Mucosa of stomach (tissue), 1 donor: ENCODE data around the gene TRERF1.

Experiments used
- H3K27me3 ChIP-seq: one replicate; pipeline ENCODE4 v1.7.0; 2013; ENCODE audit warnings: mild to moderate bottlenecking, low read length; ENCODE audit not compliant: control insufficient read depth, insufficient read depth
- H3K36me3 ChIP-seq: one replicate; pipeline ENCODE4 v1.7.0; 2013; ENCODE audit warnings: low read length; ENCODE audit not compliant: control insufficient read depth, insufficient read depth
- H3K4me1 ChIP-seq: one replicate; pipeline ENCODE4 v1.7.0; 2013; ENCODE audit warnings: mild to moderate bottlenecking, low read length; ENCODE audit not compliant: control insufficient read depth, insufficient read depth
- H3K4me3 ChIP-seq: one replicate; pipeline ENCODE4 v1.7.0; 2013; ENCODE audit warnings: low read length
- H3K9ac ChIP-seq: one replicate; pipeline ENCODE4 v1.7.0; 2013; ENCODE audit warnings: mild to moderate bottlenecking, low read length, moderate library complexity
- H3K9me3 ChIP-seq: one replicate; pipeline ENCODE4 v1.7.0; 2013; ENCODE audit warnings: mild to moderate bottlenecking, low read length, moderate library complexity; ENCODE audit not compliant: control insufficient read depth
- donor health status: Pancreatic carcinoma.

Gene TRERF1

DNA sequence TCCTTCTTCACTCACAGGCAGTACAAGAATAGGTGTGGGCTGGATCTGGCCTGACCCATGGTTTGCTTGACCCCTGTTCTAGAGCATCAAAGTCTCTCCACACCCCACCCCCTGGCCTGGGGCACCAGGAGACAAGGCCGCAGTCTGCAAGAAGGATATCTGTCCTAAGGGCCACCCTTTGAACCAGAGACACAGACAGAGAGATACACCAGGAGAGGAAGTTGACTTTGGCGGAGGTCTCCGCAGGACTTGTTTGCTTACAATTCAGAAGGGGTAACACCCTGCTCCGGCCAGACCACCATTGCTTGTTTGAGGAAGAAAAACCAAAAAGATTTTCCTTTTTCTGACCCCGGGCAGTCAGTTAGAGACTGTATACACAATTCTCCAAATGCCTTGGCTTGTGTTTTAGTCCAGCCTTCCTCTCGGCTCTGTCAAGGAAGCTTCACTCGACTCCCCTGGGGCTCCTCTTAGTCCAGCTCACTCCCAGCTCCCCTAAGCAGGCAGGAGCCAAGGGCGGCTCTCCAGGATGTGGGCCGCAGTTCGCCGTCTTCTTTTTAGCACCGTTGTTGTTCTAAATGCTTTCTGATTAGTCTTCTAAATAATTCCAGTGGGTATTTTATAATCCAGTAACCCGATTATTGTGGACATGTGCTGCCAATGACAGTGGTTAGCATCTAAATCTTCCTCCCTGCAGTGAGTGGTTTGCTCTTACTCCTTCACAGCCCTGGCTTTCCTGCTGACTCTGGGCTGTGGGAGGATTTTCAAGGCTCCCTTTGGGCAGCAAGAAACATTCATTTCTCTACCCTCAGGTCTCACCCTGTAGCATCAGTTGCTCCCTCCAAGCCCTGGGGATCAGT, 175.5 kb downstream of the TRERF1 start:
- no peak overlapping the region for H3K4me3 ChIP-seq
- H3K27me3 ChIP-seq = no peaks in the 10 kb centered on the region
- no peak overlapping the region for H3K9ac ChIP-seq
- H3K36me3 ChIP-seq = no peaks in the 10 kb centered on the region
- no peaks in the 10 kb centered on the region for H3K9me3 ChIP-seq
- H3K4me1 ChIP-seq = peaks cover 34% of the 10 kb centered on the region

DNA sequence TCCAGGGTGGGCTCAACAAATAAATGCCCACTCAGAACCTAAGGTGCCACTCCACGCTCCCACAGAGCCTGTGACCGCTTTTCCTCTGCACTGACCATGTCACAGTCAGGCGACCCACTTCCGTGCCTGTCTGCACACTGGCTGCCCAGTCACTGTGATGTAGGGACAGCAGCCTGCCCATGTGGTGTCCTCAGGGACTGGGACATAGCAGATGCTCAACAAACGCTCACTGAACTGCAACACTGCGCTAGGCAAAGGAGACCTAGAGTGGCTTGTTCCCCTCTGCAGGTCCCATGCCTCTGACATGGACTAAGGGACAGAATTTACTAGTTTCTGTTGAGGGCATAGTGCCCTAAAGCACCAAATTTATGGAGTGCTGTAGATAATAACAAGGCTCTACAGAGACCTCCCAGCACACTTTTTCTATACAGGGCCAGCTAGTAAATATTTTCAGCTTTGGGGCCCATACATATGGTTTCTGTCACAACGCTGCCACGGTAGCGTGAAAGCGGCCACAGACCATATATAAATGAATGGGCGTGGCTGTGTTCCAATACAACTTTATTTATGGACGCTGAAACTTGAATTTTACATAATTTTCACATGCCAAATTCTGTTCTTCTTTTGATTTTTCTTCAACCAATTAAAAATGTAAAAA, 176.2 kb downstream of the TRERF1 start:
- Histone ChIP-seq H3K9ac (no peak overlapping the region), H3K27me3 (no peaks in the 10 kb centered on the region), H3K4me3 (no peak overlapping the region), H3K36me3 (no peaks in the 10 kb centered on the region), H3K9me3 (no peaks in the 10 kb centered on the region), H3K4me1 (peaks cover 29% of the 10 kb centered on the region)

DNA sequence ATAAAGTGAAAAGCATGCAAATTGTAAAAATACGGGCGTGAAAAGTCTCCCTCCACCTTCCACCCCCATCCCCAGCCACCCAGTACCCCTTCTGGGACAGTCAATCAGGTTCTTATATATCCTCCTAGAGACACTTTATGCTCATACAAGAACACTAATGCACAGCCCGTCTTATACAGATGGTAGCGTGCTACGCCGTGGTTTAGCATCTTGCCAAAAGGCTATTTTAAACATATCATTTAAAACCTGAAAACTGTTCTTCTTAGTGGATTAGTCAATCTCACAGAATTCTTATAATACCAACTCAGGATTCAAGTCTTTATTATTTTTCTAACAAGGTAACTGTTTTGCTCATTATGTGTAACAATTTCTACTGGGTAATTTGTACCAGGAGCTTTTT, 176.8 kb downstream of the TRERF1 start:
- Histone ChIP-seq H3K4me1 (peaks cover 23% of the 10 kb centered on the region), H3K9ac (no peak overlapping the region), H3K27me3 (no peaks in the 10 kb centered on the region), H3K36me3 (no peaks in the 10 kb centered on the region), H3K9me3 (no peaks in the 10 kb centered on the region), H3K4me3 (no peak overlapping the region)

DNA sequence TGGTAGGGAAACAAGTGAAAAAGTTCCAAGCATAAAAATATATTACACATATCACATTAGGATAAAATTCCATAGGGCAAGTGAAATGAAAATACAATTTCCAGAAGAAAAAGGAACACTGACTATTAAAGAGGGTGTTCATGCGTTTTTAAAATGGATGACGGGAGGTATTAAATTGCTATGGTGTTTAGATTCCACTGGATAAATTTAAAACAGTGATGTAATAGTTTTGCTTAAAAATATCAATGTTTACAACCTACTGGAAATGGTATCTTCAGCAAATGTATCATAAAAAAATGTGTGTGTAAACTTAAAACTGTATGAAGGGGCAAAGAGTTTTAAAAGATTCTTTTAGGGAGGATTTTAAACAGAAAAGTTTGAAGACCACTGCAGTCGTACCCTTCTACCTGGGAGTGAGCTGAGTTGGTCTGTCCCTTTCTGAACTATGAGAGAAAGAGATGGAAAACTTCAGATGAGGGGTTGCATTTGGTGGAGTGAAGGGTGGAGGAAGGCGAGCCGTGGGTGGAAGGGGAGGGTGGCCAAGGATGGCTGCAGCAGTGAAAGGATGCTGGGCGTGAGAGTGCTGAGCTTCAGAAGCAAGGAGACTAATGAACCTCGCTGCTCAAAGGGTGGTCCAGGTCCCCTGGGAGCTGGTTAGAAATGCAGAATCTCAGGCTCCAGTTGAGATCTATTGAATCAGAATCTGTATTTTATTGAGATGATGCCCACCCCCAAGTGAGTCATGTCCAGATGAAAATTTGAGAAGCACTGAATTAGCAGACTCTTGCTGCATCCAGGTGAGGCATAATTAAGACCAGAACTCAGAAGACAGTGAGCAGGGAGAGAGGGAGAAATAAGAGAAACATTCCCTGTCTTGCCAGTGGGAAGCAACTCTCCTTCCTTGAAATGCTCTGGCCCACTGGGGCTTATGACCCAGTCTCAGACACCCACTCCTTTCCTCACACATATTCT, 179.6 kb downstream of the TRERF1 start:
- Histone ChIP-seq H3K36me3 (no peaks in the 10 kb centered on the region), H3K9ac (no peak overlapping the region), H3K4me1 (peaks cover 11% of the 10 kb centered on the region), H3K4me3 (no peak overlapping the region), H3K27me3 (no peaks in the 10 kb centered on the region), H3K9me3 (no peaks in the 10 kb centered on the region)

DNA sequence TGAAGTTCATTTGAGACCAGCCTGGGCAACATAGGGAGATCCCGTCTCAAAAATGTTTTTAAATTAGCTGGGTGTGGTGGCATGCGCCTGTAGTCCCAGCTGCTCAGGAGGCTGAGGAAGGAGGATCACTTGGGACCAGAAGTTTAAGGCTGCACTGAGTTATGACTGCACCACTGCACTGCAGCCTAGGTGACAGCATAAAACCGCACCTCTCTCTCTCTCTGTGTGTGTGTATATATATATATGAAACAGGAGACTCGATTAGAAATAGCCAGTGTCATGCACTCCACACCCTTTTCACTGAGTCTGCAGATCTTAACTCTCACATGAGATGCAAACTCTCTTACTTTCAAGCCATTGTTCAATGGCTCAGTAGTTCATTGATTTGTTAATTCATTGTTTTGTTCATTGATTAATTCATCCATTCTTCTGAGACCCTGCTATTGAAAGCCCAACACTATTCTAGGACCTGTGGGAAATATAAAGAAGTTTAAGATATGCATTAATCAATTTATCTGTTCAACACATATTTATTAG, 181.7 kb downstream of the TRERF1 start:
- Histone ChIP-seq H3K4me1 (no peaks in the 10 kb centered on the region), H3K27me3 (no peaks in the 10 kb centered on the region), H3K9ac (no peak overlapping the region), H3K4me3 (no peak overlapping the region), H3K9me3 (no peaks in the 10 kb centered on the region), H3K36me3 (no peaks in the 10 kb centered on the region)

DNA sequence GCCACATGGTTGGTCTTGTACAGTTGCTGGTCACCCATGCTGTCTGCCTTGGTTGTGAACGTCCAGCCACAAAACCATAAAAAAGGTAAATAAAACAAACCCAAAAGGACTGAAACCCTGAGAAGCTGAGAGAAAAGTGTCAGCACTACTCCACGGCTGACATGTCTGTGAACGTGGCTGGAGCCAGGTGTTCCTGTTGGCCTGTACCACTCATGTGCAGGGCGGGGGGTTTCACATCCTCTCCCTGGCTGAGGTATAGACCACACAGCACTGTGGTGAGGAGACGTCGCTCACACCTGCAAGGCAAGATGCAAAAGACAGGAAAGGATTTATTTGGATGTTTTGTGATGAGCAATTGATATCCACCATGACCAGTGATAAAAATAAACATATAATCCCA, 182.2 kb downstream of the TRERF1 start:
- H3K27me3 ChIP-seq = no peaks in the 10 kb centered on the region
- H3K4me1 ChIP-seq = no peaks in the 10 kb centered on the region
- H3K9me3 ChIP-seq = no peaks in the 10 kb centered on the region
- H3K4me3 ChIP-seq = no peak overlapping the region
- no peaks in the 10 kb centered on the region for H3K36me3 ChIP-seq
- H3K9ac ChIP-seq = no peak overlapping the region

DNA sequence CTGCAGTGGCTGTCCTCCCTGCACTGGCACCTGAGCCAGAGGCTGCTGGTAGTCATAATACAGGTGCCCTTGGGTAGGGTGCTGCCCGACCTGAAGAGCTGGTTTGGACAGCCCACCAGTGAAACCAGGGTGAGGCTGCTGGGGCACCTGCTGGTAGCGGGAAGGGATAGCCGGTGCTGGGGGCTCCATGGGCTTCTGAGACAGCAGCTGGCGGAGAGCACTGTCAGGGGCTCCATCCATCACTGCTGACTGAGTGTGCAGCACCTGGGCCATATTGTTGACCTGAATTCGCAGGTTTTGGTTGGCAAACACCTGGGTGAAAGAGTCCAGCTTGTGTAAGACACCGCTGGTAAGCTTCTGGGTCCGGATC, 182.9 kb downstream of the TRERF1 start:
- no peaks in the 10 kb centered on the region for H3K36me3 ChIP-seq
- no peaks in the 10 kb centered on the region for H3K4me1 ChIP-seq
- H3K27me3 ChIP-seq = no peaks in the 10 kb centered on the region
- no peaks in the 10 kb centered on the region for H3K9me3 ChIP-seq
- H3K4me3 ChIP-seq = no peak overlapping the region
- H3K9ac ChIP-seq = no peak overlapping the region

DNA sequence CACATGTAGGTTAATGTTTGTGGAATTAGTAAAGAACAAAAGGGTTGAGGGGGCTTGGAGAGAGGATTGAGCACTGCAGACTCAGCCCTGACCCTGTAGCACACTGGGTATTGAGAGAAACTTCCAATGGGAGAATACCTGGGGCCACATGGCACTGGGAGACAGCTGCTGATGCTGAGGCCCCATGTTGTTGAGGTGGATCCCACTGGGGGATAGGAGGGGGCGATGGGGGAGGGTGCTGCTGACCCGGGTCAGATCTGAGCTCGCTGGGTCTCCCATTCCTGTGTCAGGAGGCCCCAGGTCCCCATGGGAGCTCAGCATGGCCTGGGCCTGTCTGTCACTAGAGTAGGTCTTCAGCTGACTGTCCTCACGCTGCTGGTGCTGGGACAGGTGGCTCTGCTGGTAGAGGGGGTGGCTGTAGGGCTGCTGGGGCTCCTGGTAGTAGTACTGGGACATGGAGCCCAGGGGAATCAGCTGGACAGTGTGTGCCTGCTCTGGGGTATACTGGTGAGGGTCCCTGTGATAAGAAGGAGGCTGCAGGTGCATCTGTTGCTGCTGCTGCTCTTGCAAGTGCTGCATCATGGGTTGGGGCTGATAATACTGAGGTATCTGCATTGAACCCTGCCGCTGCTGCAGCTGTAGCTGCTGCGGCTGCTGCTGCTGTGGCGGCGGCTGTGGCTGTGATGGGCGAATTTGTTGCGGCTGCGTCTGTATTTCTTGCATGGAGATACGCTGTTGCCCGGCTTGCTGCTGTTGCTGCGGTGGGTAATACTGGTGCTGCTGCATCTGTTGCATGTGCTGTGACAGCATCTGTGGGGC, 183.5 kb downstream of the TRERF1 start:
- Histone ChIP-seq H3K36me3 (peaks cover 2% of the 10 kb centered on the region), H3K9ac (no peak overlapping the region), H3K27me3 (no peaks in the 10 kb centered on the region), H3K4me1 (no peaks in the 10 kb centered on the region), H3K4me3 (no peak overlapping the region), H3K9me3 (no peaks in the 10 kb centered on the region)

DNA sequence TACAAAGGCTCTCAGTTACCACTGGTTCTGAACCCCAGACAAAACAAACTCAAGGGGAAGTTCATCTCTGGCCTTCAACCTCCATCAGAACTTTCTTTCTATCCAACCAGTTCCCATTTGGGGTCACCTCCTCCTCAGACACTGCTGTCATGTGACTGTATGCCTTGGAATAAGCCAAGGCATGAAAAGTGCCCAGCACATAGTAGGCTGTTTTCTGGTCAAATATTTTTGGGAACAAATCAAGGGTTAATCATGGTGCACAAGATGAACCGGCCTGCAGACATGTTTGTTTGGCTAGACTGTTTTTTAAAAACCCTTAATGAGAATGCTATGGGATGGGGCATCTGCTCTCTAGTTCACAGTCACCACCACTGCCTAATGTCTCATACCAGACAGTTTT, 185.2 kb downstream of the TRERF1 start:
- peaks cover 8% of the 10 kb centered on the region for H3K36me3 ChIP-seq
- no peaks in the 10 kb centered on the region for H3K27me3 ChIP-seq
- no peak overlapping the region for H3K9ac ChIP-seq

DNA sequence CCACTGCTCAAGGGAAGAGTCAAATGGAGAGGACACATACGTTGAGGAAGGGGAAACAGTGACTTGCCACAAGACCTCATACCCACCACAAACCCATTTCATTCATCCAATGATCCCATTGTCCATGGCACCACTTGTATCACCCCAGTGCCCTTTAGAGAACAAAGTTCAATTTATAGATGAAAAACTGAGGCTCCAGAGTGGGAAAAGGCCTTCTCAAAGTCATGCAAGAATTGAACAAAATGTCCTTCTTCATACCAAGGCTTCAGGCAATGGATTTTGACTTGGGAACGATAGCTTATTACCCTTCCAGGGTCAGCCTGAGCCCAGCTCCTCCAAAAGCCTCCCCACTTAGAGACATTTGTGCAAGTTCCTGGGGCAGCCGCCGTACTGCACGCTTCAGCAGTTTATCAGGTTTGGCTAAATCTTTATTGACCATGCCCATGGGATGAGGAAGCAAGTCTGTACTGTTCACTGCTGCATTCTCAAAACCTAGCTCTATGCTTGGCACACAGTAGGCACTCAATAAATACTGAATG, 186.8 kb downstream of the TRERF1 start:
- Histone ChIP-seq H3K4me3 (no peak overlapping the region), H3K36me3 (peaks cover 8% of the 10 kb centered on the region), H3K9me3 (no peaks in the 10 kb centered on the region), H3K27me3 (no peaks in the 10 kb centered on the region), H3K9ac (no peak overlapping the region), H3K4me1 (peaks cover 12% of the 10 kb centered on the region)

More for the DNA sequence above, 185.2 kb downstream of the TRERF1 start:
- Histone ChIP-seq H3K4me3 (no peak overlapping the region), H3K9me3 (no peaks in the 10 kb centered on the region), H3K4me1 (no peaks in the 10 kb centered on the region)
